Sigmoid colon (tissue), 7 donors: ENCODE results near the gene GAL3ST1. TPM values are rescaled to one million over a fixed set of nuclear protein-coding genes. Genes with fewer than 3 reads are reported as not detected.

Experiments
- DNase-seq: peaks from one replicate; pipeline ENCODE4 v3.0.0-alpha.2; 2019
- H3K27ac ChIP-seq, 4 donors: fragments of 200-600 bp; sonication (generic); one replicate each; pipeline ENCODE4 v1.5.1; 2016 to 2019; ENCODE audit warnings: mild to moderate bottlenecking in 1 of 4
- H3K27me3 ChIP-seq, 3 donors: fragments of 200-600 bp; sonication (generic); one replicate each; pipeline ENCODE4 v1.5.1; 2019; ENCODE audit warnings: mild to moderate bottlenecking in 1 of 3
- H3K36me3 ChIP-seq, 4 donors: fragments of 200-600 bp; sonication (generic); one replicate each; pipeline ENCODE4 v1.5.1; 2016 to 2019
- H3K4me1 ChIP-seq, 4 donors: fragments of 200-600 bp; sonication (generic); one replicate each; pipeline ENCODE4 v1.5.1; 2017 to 2019
- H3K4me3 ChIP-seq, 4 donors: fragments of 200-600 bp; sonication (generic); one replicate each; pipeline ENCODE4 v1.5.1; 2017 to 2019; ENCODE audit warnings: mild to moderate bottlenecking in 2 of 4, moderate library complexity in 1 of 4
- H3K9me3 ChIP-seq, 4 donors: fragments of 200-600 bp in 3 of 4; sonication (generic) in 3 of 4; one replicate each; pipeline versions ENCODE4 v1.5.1 to v1.6.1; 2013 to 2019
- EP300 ChIP-seq, 4 donors: sonication (generic); formaldehyde crosslinking; IDR thresholded peaks; one replicate each; pipeline ENCODE4 v1.6.1; 2017; ENCODE audit warnings: antibody characterized with exemption in 4 of 4
- POLR2A ChIP-seq, 2 donors: fragments of 450-650 bp; IDR thresholded peaks; one replicate each; pipeline ENCODE4 v1.6.1; 2016; ENCODE audit warnings: antibody characterized with exemption in 2 of 2, mild to moderate bottlenecking in 2 of 2, moderate library complexity in 2 of 2
- POLR2AphosphoS5 ChIP-seq, 4 donors: sonication (generic); formaldehyde crosslinking; IDR thresholded peaks; one replicate each; pipeline ENCODE4 v1.6.1; 2017; ENCODE audit warnings: antibody characterized with exemption in 4 of 4
- WGBS, 2 donors: extraction: QIAGEN DNeasy Blood & Tissue Kit; methylation state at CpG; one replicate each; pipeline ENCODE4 v1.1.7; 2013; 5-methylcytosine and 5-hydroxymethylcytosine counted together
- intact Hi-C: fragments of 100-400 bp; cut with DNase I; formaldehyde crosslinking; loops from one replicate; pipeline ENCODE4 v1.15.1; 2023
- polyA plus RNA-seq, 3 donors: library from polyadenylated mRNA; stranded (reverse); fragments of 200-250 nt; gene quantifications; one replicate each; pipeline ENCODE4 v1.2.3, GENCODE V29; 2013
- total RNA-seq, 4 donors: library from RNA; depleted of rRNA; stranded (reverse); fragments of >200 nt; gene quantifications; one replicate each; pipeline ENCODE4 v1.1.0, GENCODE V29; 2016
- TF ChIP-seq, protein P1 (sequence below), 4 experiments: fragments of 450-650 bp in 3 of 4; fragments of 200-600 bp in 1 of 4; IDR thresholded peaks; one replicate each; pipeline ENCODE4 v1.5.1; 2016 to 2019; ENCODE audit warnings: antibody characterized with exemption in 4 of 4, mild to moderate bottlenecking in 3 of 4, moderate library complexity in 2 of 4
- donor health status: healthy with polysubstance abuse.
- donor health status: Bipolar disorder and iron deficiency.
- donor health status: healthy.

The GAL3ST1 gene
- total and polyA plus RNA-seq, 7 donors, result 0.68 to 10.2 (median 2.8) TPM

DNA sequence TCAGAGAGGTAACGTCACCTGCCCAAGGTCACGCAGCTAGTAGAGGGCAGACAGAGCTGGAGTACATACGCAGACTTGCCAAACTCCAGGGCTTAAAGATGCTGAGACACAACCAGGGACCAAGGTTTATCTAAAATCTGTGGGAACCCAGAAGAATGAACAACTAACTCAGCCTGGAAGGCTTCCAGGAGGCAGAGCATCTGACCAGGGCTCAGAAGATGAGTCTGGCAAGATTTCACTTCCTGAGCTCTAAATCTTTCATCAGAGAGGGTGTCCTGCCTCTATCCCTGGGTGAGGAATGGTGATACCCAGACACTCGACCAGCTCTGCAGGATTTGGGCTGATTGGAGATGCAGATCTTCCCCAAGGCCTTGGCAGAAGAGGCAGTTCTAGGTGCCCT, 9.1 kb downstream of the GAL3ST1 start:
- no peak overlapping the region for H3K4me3 ChIP-seq
- H3K27ac ChIP-seq, result no peak overlapping the region
- intact Hi-C loops, result no loop called here
- H3K4me1 ChIP-seq, result no peaks in the 10 kb centered on the region
- no peaks in the 10 kb centered on the region for H3K9me3 ChIP-seq
- H3K27me3 ChIP-seq, result peaks cover 0 to 3% (median 0%) of the 10 kb centered on the region in 3 donors
- 83 to 90% methylated on average over 4 of the region's 4 CpGs for WGBS, 2 donors
- H3K36me3 ChIP-seq, result no peaks in the 10 kb centered on the region
- TF ChIP-seq POLR2AphosphoS5 (IDR thresholded peaks at IDR 0.05), result no peak
- no peak for TF ChIP-seq EP300 (IDR thresholded peaks at IDR 0.05)
- TF ChIP-seq, protein P1, sequence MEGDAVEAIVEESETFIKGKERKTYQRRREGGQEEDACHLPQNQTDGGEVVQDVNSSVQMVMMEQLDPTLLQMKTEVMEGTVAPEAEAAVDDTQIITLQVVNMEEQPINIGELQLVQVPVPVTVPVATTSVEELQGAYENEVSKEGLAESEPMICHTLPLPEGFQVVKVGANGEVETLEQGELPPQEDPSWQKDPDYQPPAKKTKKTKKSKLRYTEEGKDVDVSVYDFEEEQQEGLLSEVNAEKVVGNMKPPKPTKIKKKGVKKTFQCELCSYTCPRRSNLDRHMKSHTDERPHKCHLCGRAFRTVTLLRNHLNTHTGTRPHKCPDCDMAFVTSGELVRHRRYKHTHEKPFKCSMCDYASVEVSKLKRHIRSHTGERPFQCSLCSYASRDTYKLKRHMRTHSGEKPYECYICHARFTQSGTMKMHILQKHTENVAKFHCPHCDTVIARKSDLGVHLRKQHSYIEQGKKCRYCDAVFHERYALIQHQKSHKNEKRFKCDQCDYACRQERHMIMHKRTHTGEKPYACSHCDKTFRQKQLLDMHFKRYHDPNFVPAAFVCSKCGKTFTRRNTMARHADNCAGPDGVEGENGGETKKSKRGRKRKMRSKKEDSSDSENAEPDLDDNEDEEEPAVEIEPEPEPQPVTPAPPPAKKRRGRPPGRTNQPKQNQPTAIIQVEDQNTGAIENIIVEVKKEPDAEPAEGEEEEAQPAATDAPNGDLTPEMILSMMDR (IDR thresholded peaks at IDR 0.05), result no peak
- no peak for TF ChIP-seq POLR2A (IDR thresholded peaks at IDR 0.05)
- DNase-seq, result no peak

DNA sequence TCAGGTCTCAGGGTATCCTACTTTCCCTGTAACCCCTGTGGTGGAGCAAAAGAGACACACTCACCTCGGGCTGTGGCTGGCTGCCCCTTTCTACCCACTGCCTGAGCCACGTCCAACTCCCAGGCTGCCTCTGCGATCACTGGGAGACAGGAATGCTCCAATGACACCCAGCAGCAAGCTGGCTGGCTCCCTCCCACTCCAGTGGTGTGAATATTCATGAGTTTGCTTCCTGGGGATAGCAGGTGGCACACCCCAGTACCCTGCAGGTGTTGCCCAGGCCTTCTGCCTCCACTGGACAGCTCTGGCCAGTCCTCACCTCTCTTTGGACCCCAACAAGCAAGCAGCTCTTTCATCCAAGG, 9.7 kb downstream of the GAL3ST1 start:
- Histone ChIP-seq H3K4me1 (no peaks in the 10 kb centered on the region), H3K36me3 (no peaks in the 10 kb centered on the region), H3K4me3 (no peak overlapping the region), H3K9me3 (no peaks in the 10 kb centered on the region), H3K27ac (no peak overlapping the region), H3K27me3 (peaks cover 0 to 3% (median 0%) of the 10 kb centered on the region in 3 donors)
- no peak for DNase-seq
- 59 to 79% methylated on average over 3 of the region's 3 CpGs for WGBS, 2 donors
- intact Hi-C loops, result no loop called here
- TF ChIP-seq POLR2A (IDR thresholded peaks at IDR 0.05) (no peak), POLR2AphosphoS5 (IDR thresholded peaks at IDR 0.05) (no peak), EP300 (IDR thresholded peaks at IDR 0.05) (no peak)
- TF ChIP-seq, protein P1 (IDR thresholded peaks at IDR 0.05), result no peak

DNA sequence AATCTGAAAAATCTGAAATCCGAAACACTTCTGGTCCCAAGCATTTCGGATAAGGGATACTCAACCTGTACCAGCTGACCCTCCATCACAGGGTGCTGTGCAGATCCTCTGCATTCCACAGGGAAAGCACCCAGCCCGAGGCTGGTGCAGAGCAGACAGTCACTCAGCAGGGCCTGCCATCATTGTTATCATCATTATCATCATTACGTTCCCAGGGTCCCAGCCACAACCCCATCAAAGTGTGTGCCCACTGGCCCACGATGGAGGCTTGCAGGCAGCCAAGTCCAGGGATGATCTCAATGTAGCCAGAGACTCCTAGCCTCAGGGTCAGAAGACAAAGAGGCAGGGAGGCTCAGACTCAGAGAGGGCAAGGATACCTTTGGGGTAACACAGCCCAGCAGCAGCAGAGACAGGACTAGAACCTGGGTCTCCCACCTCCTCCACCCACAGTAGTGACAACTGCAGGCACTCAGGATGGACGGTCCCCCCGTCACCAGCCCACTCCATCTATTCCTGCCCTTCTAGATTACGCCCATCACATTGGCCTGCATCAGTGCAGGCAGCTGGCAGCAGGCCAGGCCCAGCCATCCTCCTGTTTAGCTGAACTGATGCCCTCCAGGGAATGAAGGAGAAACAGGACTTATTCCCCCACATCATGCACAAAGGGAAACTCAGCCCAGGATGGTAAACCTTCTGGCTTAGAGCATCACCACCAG, 10.3 kb downstream of the GAL3ST1 start:
- Histone ChIP-seq H3K4me1 (no peaks in the 10 kb centered on the region), H3K9me3 (no peaks in the 10 kb centered on the region), H3K27ac (no peak overlapping the region), H3K27me3 (peaks cover 0 to 3% (median 0%) of the 10 kb centered on the region in 3 donors), H3K4me3 (no peak overlapping the region), H3K36me3 (no peaks in the 10 kb centered on the region)
- no peak for DNase-seq
- TF ChIP-seq, protein P1 (IDR thresholded peaks at IDR 0.05), result no peak
- TF ChIP-seq POLR2AphosphoS5 (IDR thresholded peaks at IDR 0.05) (no peak), EP300 (IDR thresholded peaks at IDR 0.05) (no peak), POLR2A (IDR thresholded peaks at IDR 0.05) (no peak)
- intact Hi-C loops, result no loop called here
- WGBS, 2 donors, result 87 to 89% methylated on average over 8 of the region's 8 CpGs

DNA sequence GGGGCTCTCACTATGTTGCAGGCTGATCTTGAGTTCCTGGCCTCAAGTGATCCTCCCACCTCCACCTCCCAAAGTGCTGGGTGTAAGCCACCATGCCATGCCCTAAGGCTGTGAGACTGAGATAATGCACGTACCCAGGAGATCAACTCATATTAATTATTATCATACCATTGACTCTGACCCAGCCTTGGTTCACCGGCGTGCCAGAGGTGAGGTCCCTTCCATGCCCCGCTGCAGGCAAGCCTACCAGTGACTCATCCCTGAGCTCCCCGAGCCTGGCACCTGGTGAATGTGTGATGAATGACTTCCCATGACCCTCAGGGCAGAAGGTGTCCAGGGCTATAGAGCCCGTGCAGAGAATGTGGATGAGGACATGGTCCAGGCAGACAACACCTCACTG, 12.1 kb downstream of the GAL3ST1 start:
- TF ChIP-seq EP300 (IDR thresholded peaks at IDR 0.05) (no peak), POLR2A (IDR thresholded peaks at IDR 0.05) (no peak), POLR2AphosphoS5 (IDR thresholded peaks at IDR 0.05) (no peak)
- TF ChIP-seq, protein P1 (IDR thresholded peaks at IDR 0.05), result no peak
- H3K4me1 ChIP-seq, result no peaks in the 10 kb centered on the region
- intact Hi-C loops, result no loop called here
- DNase-seq, result no peak
- no peaks in the 10 kb centered on the region for H3K9me3 ChIP-seq
- H3K4me3 ChIP-seq, result no peak overlapping the region
- no peaks in the 10 kb centered on the region for H3K27me3 ChIP-seq
- WGBS, 2 donors, result 86 to 89% methylated on average over 6 of the region's 6 CpGs
- no peaks in the 10 kb centered on the region for H3K36me3 ChIP-seq
- H3K27ac ChIP-seq, result no peak overlapping the region
